ENCODE results near the gene PPIB. TPM values are rescaled to one million over a fixed set of nuclear protein-coding genes. Genes with fewer than 3 reads are reported as not detected.
"Not testable (repeated sequence)": the region's sequence is repeated elsewhere in the genome, so short reads cannot be mapped to it uniquely, and the experiment has no call there.

Gene PPIB
- total and polyA plus RNA-seq, 2 donors (not counting 1 experiment from before 2014, with no cell fraction given), result 108 to 176 TPM

- no CpG with 5 or more reads among the region's 3 CpGs for WGBS (ENCODE audit: insufficient coverage)
- CTCF ChIA-PET, result interaction anchor here (0.9 to 1.5 kb wide), 5 partner anchors 13 to 501 kb away, joined by 3 to 5 read pairs (median 3); partner anchors contain the start of gene CIAO2A
- H3K9me3 Mint-ChIP-seq (ENCODE audit: insufficient read depth), result no peaks in the 10 kb centered on the region
- peak overlapping the region; percentile 30 for H2AFZ ChIP-seq (ENCODE audit: insufficient read depth, low read depth, low read length, poor library complexity, severe bottlenecking)
- H3K9ac ChIP-seq (ENCODE audit: low read length), result peak overlapping the region; percentile 42
- H3K4me3 ChIP-seq (ENCODE audit: control extremely low read depth in 1 of 5, extremely low read depth in 1 of 5, insufficient read depth in 1 of 5, low read depth in 2 of 5, low read length in 4 of 5), result peak overlapping the region; percentile 3 to 38 (median 16)
- peaks cover 91% of the 10 kb centered on the region for H3K79me2 ChIP-seq (ENCODE audit: control insufficient read depth, insufficient read depth, low read length)
- POLR2A ChIA-PET, result interaction anchor here (1.1 kb wide), 1 partner anchor 17 kb away, joined by 4 read pairs; the partner anchor contains the start of gene CIAO2A
- H3K9me3 ChIP-seq (ENCODE audit: control extremely low read depth in 1 of 3, control insufficient read depth in 2 of 3, insufficient read depth in 1 of 3, low read length in 2 of 3), result no peaks in the 10 kb centered on the region
- peak; percentile 73 for DNase-seq
- H3K4me2 ChIP-seq (replicated peaks; ENCODE audit: low read depth, low read length, poor library complexity, severe bottlenecking), result peak overlapping the region; percentile 65
- no peak for TF ChIP-seq EZH2 (IDR thresholded peaks at IDR 0.05; ENCODE audit: borderline replicate concordance, insufficient read depth, low read depth, low read length, poor library complexity, severe bottlenecking)
- no peak for TF ChIP-seq CTCF (IDR thresholded peaks at IDR 0.05)
- no peaks in the 10 kb centered on the region for H3K27me3 Mint-ChIP-seq
- peak overlapping the region; percentile 89 for H3K27ac Mint-ChIP-seq
- peaks cover 20% of the 10 kb centered on the region for H4K20me1 ChIP-seq (ENCODE audit: control insufficient read depth, insufficient read depth, low read length, poor library complexity, severe bottlenecking)
- peaks cover 59% of the 10 kb centered on the region for H3K4me1 Mint-ChIP-seq
- H3K27ac ChIP-seq (ENCODE audit: low read length in 2 of 2), result peak overlapping the region; percentile 83 to 92
- peaks cover 12 to 43% of the 10 kb centered on the region in 2 experiments for H3K36me3 ChIP-seq (replicated peaks in 1 of 2; ENCODE audit: control extremely low read depth in 1 of 2, control insufficient read depth in 1 of 2, extremely low read depth in 1 of 2, insufficient read depth in 2 of 2, low read length in 1 of 2)
- intact Hi-C loops (cut with micrococcal nuclease), result loop anchor here (2.0 kb wide), 1 partner anchor 18 kb away; the partner anchor contains the start of gene CIAO2A
- H3K27me3 ChIP-seq (replicated peaks in 1 of 4; ENCODE audit: control extremely low read depth in 1 of 4, control insufficient read depth in 3 of 4, insufficient read depth in 4 of 4, low read length in 3 of 4), result no peaks in the 10 kb centered on the region
- ATAC-seq (ENCODE audit: low read depth), result peak; percentile 86
- peak overlapping the region; percentile 74 for H3K4me3 Mint-ChIP-seq
- H3K4me1 ChIP-seq (ENCODE audit: control insufficient read depth in 2 of 2, insufficient read depth in 2 of 2, low read length in 2 of 2), result peaks cover 47 to 50% of the 10 kb centered on the region in 2 donors
Measured at GRCh38 chr15:64110950-64111678, 51.7 kb downstream of the PPIB start.

GRCh38 chr15:64110108-64110701, 52.6 kb downstream of the PPIB start:
- H3K4me3 Mint-ChIP-seq, result peak overlapping the region; percentile 68
- not testable (repeated sequence) for H3K27me3 Mint-ChIP-seq; H3K9me3 ChIP-seq (ENCODE audit: control extremely low read depth in 1 of 3, control insufficient read depth in 2 of 3, insufficient read depth in 1 of 3, low read length in 2 of 3); DNase-seq; H3K9me3 Mint-ChIP-seq (ENCODE audit: insufficient read depth); ATAC-seq (ENCODE audit: low read depth); H3K4me3 ChIP-seq (ENCODE audit: control extremely low read depth in 1 of 5, extremely low read depth in 1 of 5, insufficient read depth in 1 of 5, low read depth in 2 of 5, low read length in 4 of 5); H3K27me3 ChIP-seq (replicated peaks in 1 of 4; ENCODE audit: control extremely low read depth in 1 of 4, control insufficient read depth in 3 of 4, insufficient read depth in 4 of 4, low read length in 3 of 4)
- Histone ChIP-seq H3K4me2 (replicated peaks; ENCODE audit: low read depth, low read length, poor library complexity, severe bottlenecking) (peak overlapping the region; percentile 65), H3K9ac (ENCODE audit: low read length) (peak overlapping the region; percentile 42), H3K4me1 (ENCODE audit: control insufficient read depth in 2 of 2, insufficient read depth in 2 of 2, low read length in 2 of 2) (peaks cover 44 to 46% of the 10 kb centered on the region in 2 donors), H4K20me1 (ENCODE audit: control insufficient read depth, insufficient read depth, low read length, poor library complexity, severe bottlenecking) (peaks cover 22% of the 10 kb centered on the region), H2AFZ (ENCODE audit: insufficient read depth, low read depth, low read length, poor library complexity, severe bottlenecking) (peak overlapping the region; percentile 30), H3K27ac (ENCODE audit: low read length in 2 of 2) (peak overlapping the region; percentile 83 to 92), H3K79me2 (ENCODE audit: control insufficient read depth, insufficient read depth, low read length) (peaks cover 91% of the 10 kb centered on the region), H3K36me3 (replicated peaks in 1 of 2; ENCODE audit: control extremely low read depth in 1 of 2, control insufficient read depth in 1 of 2, extremely low read depth in 1 of 2, insufficient read depth in 2 of 2, low read length in 1 of 2) (peaks cover 12 to 34% of the 10 kb centered on the region in 2 experiments)
- POLR2A ChIA-PET, result interaction anchor here (0.6 to 1.1 kb wide), 2 partner anchors 11 to 16 kb away, joined by 3 to 4 read pairs; partner anchors contain the start of gene CIAO2A
- peak overlapping the region; percentile 78 for H3K27ac Mint-ChIP-seq
- 88% methylated on average over 2 of the region's 4 CpGs for WGBS (ENCODE audit: insufficient coverage)
- intact Hi-C loops (cut with micrococcal nuclease), result loop anchor here (2.0 kb wide), 1 partner anchor 17 kb away; the partner anchor contains the start of gene CIAO2A
- H3K4me1 Mint-ChIP-seq, result peaks cover 60% of the 10 kb centered on the region
- CTCF ChIA-PET, result interaction anchor here (1.1 to 1.5 kb wide), 3 partner anchors 12 to 42 kb away, joined by 3 to 5 read pairs (median 4); partner anchors contain the start of gene CIAO2A

Data from B cell (primary cell).